Epithelial cell of esophagus (primary cell): ENCODE data around the gene TOM1L2.

Source experiments
- DNase-seq: peaks from one replicate; pipeline ENCODE4 v3.0.0; 2010; ENCODE audit warnings: low read depth
- H3K4me3 ChIP-seq: 2 replicates; pipeline ENCODE4 v1.5.1; 2011; ENCODE audit warnings: mild to moderate bottlenecking, low read length, control low read depth
- CTCF ChIP-seq: IDR thresholded peaks from 2 replicates; pipeline ENCODE4 v1.5.1; 2011; ENCODE audit warnings: low read depth, mild to moderate bottlenecking, low read length, control low read depth, inconsistent platforms; ENCODE audit not compliant: insufficient read depth; ENCODE audit errors: missing control alignments

Gene TOM1L2

GRCh38 chr17:17981330-17981729 is 9.1 kb upstream of the TOM1L2 start:
- TF ChIP-seq CTCF: no peak
- no peak for DNase-seq
- H3K4me3 ChIP-seq: no peak overlapping the region

- DNase-seq: no peak
- H3K4me3 ChIP-seq: no peak overlapping the region
- no peak for TF ChIP-seq CTCF
Measured at GRCh38 chr17:17979778-17980177, 7.6 kb upstream of the TOM1L2 start.

- TF ChIP-seq CTCF: no peak
- no peak overlapping the region for H3K4me3 ChIP-seq
- no peak for DNase-seq
Measured at GRCh38 chr17:17978481-17979424, 6.6 kb upstream of the TOM1L2 start.

GRCh38 chr17:17976931-17977570 is 4.9 kb upstream of the TOM1L2 start:
- TF ChIP-seq CTCF: no peak
- no peak overlapping the region for H3K4me3 ChIP-seq
- no peak for DNase-seq

- no peak for DNase-seq
- TF ChIP-seq CTCF: no peak
Measured at GRCh38 chr17:17975436-17975835, 3.2 kb upstream of the TOM1L2 start.

GRCh38 chr17:17972952-17973254 is 703 bp upstream of the TOM1L2 start:
- no peak for TF ChIP-seq CTCF
- no peak for DNase-seq
- peak overlapping the region; percentile 56 for H3K4me3 ChIP-seq

More at GRCh38 chr17:17975436-17975835, 3.2 kb upstream of the TOM1L2 start:
- H3K4me3 ChIP-seq: no peak overlapping the region
